Measurements from ENCODE around the gene MGAT5.

MGAT5 gene

GRCh38 chr2:134446383-134447017 is 192.6 kb downstream of the MGAT5 start:
- peak in 16 of 42 donors; percentile 8 to 56 (median 24) for DNase-seq
- intact Hi-C loops (cut with DNase I), result no loop called here

DNA sequence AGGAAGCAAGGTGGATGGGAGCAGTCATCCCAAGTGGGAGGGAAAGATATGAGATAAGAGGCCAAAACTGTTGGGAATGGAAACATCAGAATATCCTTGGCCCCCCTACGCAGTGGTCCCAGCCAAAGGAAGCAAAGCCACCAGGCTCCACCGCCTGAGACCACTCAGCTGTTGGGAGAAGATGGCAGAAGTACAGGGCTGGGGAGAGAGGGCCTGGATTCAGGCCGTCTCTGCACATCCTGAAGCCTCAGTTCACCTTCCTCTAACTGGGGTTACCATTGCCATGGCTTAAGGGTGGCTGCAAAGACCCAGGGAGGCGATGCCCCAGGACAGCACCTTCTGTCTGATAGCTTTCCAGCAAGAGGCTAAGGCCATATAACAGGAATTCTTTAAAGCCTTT is 193.8 kb downstream of the MGAT5 start:
- intact Hi-C loops (cut with DNase I), result no loop called here
- DNase-seq, result no peak

GRCh38 chr2:134448650-134449049 is 194.8 kb downstream of the MGAT5 start:
- intact Hi-C loops (cut with DNase I), result no loop called here
- DNase-seq, result no peak

- intact Hi-C loops (cut with DNase I), result no loop called here
Measured at GRCh38 chr2:134449157-134449556, 195.3 kb downstream of the MGAT5 start.

GRCh38 chr2:134449751-134450513 is 196.1 kb downstream of the MGAT5 start:
- intact Hi-C loops (cut with DNase I), result loop anchor here (10.0 kb wide), 1 partner anchor 455 kb away; no protein-coding TSS in a partner anchor
- DNase-seq, result no peak

More at GRCh38 chr2:134449157-134449556, 195.3 kb downstream of the MGAT5 start:
- DNase-seq, result no peak

DNA sequence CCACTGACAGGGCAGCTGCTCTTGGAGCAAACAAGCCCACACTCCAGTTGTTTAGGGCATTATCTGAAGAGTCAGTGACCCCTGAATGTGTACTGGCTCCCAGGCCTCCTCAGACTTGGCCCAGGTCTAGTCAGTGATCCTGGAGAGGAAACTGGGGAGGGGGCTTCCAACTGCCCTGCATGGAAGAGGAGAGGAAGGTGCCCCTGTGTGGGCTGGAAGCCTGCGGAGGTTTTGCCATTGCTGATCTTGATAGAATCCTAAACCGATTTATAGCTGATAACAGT is 197.4 kb downstream of the MGAT5 start:
- intact Hi-C loops (cut with DNase I), result loop anchor here (10.0 kb wide), 1 partner anchor 454 kb away; no protein-coding TSS in a partner anchor
- no peak for DNase-seq

DNA sequence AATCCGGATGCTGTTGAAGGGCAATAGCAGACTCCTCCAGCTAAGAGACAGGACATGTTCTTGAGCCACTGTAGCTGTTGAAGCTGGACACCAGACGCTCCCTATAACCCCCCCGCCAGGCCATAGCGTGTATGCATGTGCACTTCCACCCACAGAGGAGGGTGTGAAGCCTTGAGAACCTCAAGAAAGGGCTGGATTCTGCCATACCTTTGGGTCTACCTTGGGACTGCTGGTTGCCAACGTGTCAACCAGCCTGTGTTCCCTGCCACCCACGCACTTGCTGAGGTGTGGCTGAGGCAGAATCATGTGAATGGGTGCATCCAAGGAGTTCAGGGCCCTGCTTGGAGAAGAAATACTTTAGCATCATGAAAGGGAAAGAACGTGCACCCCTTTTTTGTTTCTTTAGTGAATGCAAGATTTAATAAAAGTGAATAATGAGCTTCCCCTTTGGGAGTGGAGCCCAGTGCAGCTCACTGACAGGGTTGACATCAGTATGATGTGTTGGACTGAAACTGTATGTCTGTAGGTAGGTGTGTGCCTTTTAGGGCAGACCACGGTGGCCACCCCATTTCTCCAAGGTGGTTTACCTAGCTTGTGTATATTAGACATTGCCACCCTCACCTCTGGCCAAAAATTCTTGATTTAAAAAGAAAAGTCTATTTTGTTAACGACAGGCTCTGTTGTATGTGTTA is 198.3 kb downstream of the MGAT5 start:
- DNase-seq, result peak in 1 of 42 donors; percentile 6
- intact Hi-C loops (cut with DNase I), result loop anchor here (10.0 kb wide), 1 partner anchor 453 kb away; no protein-coding TSS in a partner anchor

DNA sequence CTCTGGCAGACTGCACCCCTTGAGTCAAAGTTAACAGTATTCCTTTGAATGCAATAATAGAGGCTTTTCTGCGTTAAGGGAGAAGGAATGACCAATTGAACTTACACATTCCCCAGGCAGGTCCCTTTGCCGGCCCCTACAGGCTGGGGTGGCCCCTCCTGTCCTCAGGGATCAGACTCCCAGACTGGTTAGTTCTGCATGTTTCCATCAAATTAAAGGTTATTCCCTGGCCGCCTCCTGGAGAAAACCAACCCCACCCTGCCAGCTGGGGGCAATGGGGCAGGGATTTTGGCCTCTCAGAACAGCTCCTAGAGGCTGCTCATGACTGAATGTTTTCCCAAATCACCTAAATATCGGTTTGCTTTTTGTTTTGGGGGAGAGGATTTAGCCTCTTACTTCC is 199.6 kb downstream of the MGAT5 start:
- intact Hi-C loops (cut with DNase I), result loop anchor here (10.0 kb wide), 1 partner anchor 451 kb away; no protein-coding TSS in a partner anchor
- peak in 2 of 42 donors; percentile 7 to 25 for DNase-seq

DNA sequence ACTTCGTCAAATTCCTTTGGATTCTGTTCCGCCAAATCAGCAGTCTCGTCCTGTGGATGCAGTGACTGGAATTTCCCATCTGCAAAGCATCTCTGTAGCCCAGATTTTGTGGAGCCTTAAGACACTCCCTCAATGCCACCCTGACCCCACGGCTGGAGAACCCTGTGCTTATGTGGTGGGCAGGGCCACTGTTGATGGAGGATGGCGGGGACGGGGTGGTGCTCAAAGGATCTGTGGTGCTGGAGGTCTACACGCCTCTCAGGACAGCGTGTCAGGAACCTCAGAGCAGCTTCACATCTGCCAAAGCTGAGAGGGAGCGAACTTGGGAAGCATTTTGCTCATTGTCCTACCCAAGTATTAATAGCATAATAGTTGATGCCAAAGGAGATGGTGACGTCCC is 200.1 kb downstream of the MGAT5 start:
- peak in 1 of 42 donors; percentile 3 for DNase-seq
- intact Hi-C loops (cut with DNase I), result loop anchor here (10.0 kb wide), 1 partner anchor 451 kb away; no protein-coding TSS in a partner anchor

DNA sequence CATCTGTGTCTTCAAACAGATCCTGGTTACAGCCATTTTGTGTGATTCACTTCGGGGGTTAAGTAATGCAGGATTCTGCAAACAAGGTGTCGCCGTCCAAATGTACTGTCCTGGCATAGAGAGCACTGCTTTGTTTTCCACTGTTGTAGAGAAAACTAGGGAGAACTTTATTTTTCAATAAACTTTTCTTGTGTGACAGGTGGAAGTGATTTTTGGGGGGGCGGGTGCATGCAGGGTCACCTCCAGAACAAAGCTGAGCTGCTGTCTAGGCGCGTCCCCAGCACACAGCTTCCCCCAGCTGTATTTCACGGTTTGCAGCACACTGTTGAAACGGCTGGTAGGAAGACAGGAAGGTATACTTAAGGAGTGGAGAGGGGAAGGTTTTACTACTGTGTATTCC is 200.6 kb downstream of the MGAT5 start:
- intact Hi-C loops (cut with DNase I), result loop anchor here (10.0 kb wide), 1 partner anchor 450 kb away; no protein-coding TSS in a partner anchor
- peak in 1 of 42 donors; percentile 7 for DNase-seq

GRCh38 chr2:134454931-134455330 is 201.1 kb downstream of the MGAT5 start:
- DNase-seq, result no peak
- intact Hi-C loops (cut with DNase I), result loop anchor here (10.0 kb wide), 1 partner anchor 450 kb away; no protein-coding TSS in a partner anchor

GRCh38 chr2:134455426-134455825 is 201.6 kb downstream of the MGAT5 start:
- no peak for DNase-seq
- intact Hi-C loops (cut with DNase I), result loop anchor here (10.0 kb wide), 1 partner anchor 449 kb away; no protein-coding TSS in a partner anchor

- intact Hi-C loops (cut with DNase I), result loop anchor here (10.0 kb wide), 1 partner anchor 447 kb away; no protein-coding TSS in a partner anchor
- DNase-seq, result no peak
Measured at GRCh38 chr2:134457353-134457752, 203.5 kb downstream of the MGAT5 start.

DNA sequence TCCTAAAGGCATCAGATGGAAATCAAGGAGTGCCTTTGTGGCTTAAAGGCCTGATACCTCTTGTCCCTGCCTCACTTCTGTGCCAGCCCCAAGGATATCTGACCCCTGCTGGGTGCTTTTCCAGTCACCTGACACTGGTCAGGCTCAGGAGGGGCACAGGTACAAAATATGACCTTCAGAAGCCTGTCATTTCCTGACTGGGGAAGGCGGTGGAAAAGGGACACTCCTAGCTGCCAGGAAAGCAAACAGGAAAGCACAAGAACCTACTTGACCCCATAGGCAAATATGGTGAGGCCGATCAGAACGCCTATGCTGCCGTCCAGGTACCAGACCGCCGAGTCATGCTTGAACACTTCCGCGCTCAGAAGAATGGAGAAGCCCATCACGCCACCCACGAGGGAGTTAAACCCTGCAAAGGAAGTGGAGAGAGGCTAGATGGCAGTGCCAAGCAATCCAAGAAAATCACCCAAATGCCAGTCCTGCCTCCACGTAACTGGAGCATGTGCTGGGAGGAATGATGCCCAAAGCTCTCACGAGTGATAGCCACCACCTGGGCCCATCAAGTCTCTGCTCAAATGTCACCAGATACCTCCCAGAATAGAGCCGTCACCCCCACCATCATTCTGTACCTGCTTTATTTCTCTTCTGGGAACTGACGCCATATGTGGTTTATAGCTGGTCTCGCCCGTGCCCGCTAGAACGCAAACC is 204.0 kb downstream of the MGAT5 start:
- peak in 1 of 42 donors; percentile 10 for DNase-seq
- intact Hi-C loops (cut with DNase I), result loop anchor here (10.0 kb wide), 1 partner anchor 447 kb away; no protein-coding TSS in a partner anchor

GRCh38 chr2:134458473-134458853 is 204.6 kb downstream of the MGAT5 start:
- intact Hi-C loops (cut with DNase I), result loop anchor here (10.0 kb wide), 1 partner anchor 446 kb away; no protein-coding TSS in a partner anchor

DNA sequence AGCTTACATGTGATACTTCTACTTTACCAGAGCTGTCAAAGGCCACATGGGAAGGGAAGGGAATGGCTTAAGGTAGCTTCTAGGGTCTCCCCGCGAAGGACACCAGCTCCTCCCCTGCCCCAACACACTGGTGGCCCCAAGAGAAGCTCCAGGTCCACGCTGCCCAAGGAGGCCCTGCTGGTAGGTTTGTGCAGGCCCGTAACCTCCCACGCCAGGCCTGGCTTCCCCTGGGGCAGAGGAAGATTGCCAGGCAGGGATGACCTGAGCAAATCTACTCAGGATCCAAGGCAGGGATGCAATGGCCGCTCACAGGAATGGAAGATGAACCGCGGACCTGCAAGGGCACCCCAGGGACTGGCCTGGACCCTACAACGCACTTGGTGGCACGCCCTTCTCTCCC is 205.1 kb downstream of the MGAT5 start:
- DNase-seq, result no peak
- intact Hi-C loops (cut with DNase I), result loop anchor here (10.0 kb wide), 1 partner anchor 446 kb away; no protein-coding TSS in a partner anchor

More at GRCh38 chr2:134458473-134458853, 204.6 kb downstream of the MGAT5 start:
- no peak for DNase-seq

DNA sequence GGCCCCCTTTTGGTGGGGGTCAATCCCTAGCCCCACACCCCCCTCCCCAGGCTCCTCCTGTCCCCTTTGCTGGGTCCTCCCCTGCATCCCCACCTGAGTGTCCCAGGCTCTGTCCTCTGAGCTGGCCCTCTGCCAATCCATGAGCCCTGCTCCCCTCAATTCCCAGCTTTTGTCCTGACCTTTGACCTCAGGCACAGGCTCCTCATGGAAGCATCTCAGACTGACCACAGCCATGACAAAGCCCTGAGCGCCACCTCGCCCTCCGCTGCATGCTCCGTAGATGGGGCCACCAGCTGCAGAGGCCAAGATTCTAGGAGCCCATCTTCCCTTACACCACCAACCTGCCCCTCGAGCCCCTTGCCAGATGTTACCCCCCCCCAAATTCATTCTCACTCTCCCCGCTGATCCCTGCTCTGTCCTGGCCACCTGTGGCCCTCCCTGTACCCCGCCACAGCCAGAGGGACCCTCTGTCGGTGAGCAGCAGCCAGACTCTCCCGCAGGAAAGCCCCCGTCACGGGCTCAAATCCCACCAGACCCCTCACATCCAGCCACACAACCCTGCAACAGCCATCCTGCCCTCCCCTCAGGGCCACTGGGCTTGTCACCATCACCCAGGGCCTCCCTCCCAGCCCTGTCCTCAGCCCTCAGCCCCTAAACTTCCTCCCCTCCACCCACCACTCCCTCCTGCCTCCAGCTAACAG is 206.0 kb downstream of the MGAT5 start:
- intact Hi-C loops (cut with DNase I), result loop anchor here (10.0 kb wide), 1 partner anchor 445 kb away; no protein-coding TSS in a partner anchor
- no peak for DNase-seq

GRCh38 chr2:134460583-134460998 is 206.7 kb downstream of the MGAT5 start:
- intact Hi-C loops (cut with DNase I), result no loop called here
- DNase-seq, result peak; percentile 50 to 93 (median 74)
